Liver (tissue), 9 donors: ENCODE data around the gene PELI1. TPM values are rescaled to one million over a fixed set of nuclear protein-coding genes. Genes with fewer than 3 reads are reported as not detected.

Experiments used
- DNase-seq: peaks from one replicate; pipeline ENCODE4 v3.0.0-alpha.2; 2017; ENCODE audit warnings: low spot score
- H3K27ac ChIP-seq, 2 donors: one replicate each; pipeline ENCODE4 v1.7.0; 2013; ENCODE audit warnings: inconsistent platforms in 2 of 2, low read length in 2 of 2, control low read depth in 1 of 2, low read depth in 1 of 2, mild to moderate bottlenecking in 1 of 2
- H3K27me3 ChIP-seq, 4 donors: one replicate each; pipeline versions ENCODE4 v1.6.1 to v1.7.0; 2013; ENCODE audit warnings: low read length in 3 of 4, inconsistent platforms in 1 of 4, mild to moderate bottlenecking in 1 of 4, moderate library complexity in 1 of 4; ENCODE audit not compliant: control insufficient read depth in 4 of 4, insufficient read depth in 4 of 4
- H3K36me3 ChIP-seq, 4 donors: one replicate each; pipeline versions ENCODE4 v1.6.1 to v1.7.0; 2013; ENCODE audit warnings: low read length in 3 of 4, mild to moderate bottlenecking in 3 of 4, low read depth in 1 of 4, moderate library complexity in 1 of 4; ENCODE audit not compliant: control insufficient read depth in 4 of 4, insufficient read depth in 3 of 4
- H3K4me1 ChIP-seq, 4 donors: one replicate each; pipeline versions ENCODE4 v1.6.1 to v1.7.0; 2013; ENCODE audit warnings: low read length in 3 of 4, mild to moderate bottlenecking in 3 of 4, moderate library complexity in 1 of 4; ENCODE audit not compliant: control insufficient read depth in 4 of 4, insufficient read depth in 4 of 4
- H3K4me3 ChIP-seq, 3 donors: one replicate each; pipeline versions ENCODE4 v1.6.1 to v1.7.0; 2013; ENCODE audit warnings: low read length in 3 of 3, control low read depth in 1 of 3, low read depth in 1 of 3, mild to moderate bottlenecking in 1 of 3
- H3K9ac ChIP-seq, 2 donors: one replicate each; pipeline ENCODE4 v1.7.0; 2013; ENCODE audit warnings: low read length in 2 of 2, mild to moderate bottlenecking in 2 of 2, moderate library complexity in 2 of 2, control low read depth in 1 of 2, low read depth in 1 of 2
- H3K9me3 ChIP-seq, 4 donors: one replicate each; pipeline versions ENCODE4 v1.6.1 to v1.7.0; 2013; ENCODE audit warnings: low read length in 3 of 4; ENCODE audit not compliant: control insufficient read depth in 4 of 4
- CTCF ChIP-seq: fragments of 150-350 bp; IDR thresholded peaks from 2 replicates; pipeline ENCODE4 v1.5.1; 2017; ENCODE audit warnings: improper control_type of control experiment, low read depth, low read length; ENCODE audit not compliant: missing input control
- EGR1 ChIP-seq, 2 donors: IDR thresholded peaks; 2 replicates each; pipeline ENCODE4 v1.6.1; 2016 to 2018; ENCODE audit warnings: antibody characterized with exemption in 2 of 2, low read depth in 2 of 2
- FOXA1 ChIP-seq: IDR thresholded peaks from 2 replicates; pipeline ENCODE4 v1.6.1; 2016; ENCODE audit warnings: antibody characterized with exemption
- FOXA2 ChIP-seq: IDR thresholded peaks from 2 replicates; pipeline ENCODE4 v1.6.1; 2016; ENCODE audit warnings: antibody characterized with exemption
- GABPA ChIP-seq, 2 donors: IDR thresholded peaks in 1 of 2; conservative IDR thresholded peaks in 1 of 2; 2 replicates each; pipeline ENCODE4 v1.6.1; 2016; ENCODE audit warnings: antibody characterized with exemption in 2 of 2, mild to moderate bottlenecking in 1 of 2, moderate library complexity in 1 of 2
- HNF4A ChIP-seq, 2 donors: conservative IDR thresholded peaks; 2 replicates each; pipeline ENCODE4 v1.6.1; 2016; ENCODE audit warnings: antibody characterized with exemption in 2 of 2, mild to moderate bottlenecking in 2 of 2
- HNF4G ChIP-seq: IDR thresholded peaks from 2 replicates; pipeline ENCODE4 v1.6.1; 2016; ENCODE audit warnings: antibody characterized with exemption
- JUND ChIP-seq, 2 donors: IDR thresholded peaks; 2 replicates each; pipeline ENCODE4 v1.6.1; 2016; ENCODE audit warnings: antibody characterized with exemption in 2 of 2
- NR2F2 ChIP-seq: IDR thresholded peaks from 2 replicates; pipeline ENCODE4 v1.6.1; 2016; ENCODE audit warnings: antibody characterized with exemption
- RAD21 ChIP-seq, 2 donors: IDR thresholded peaks; 2 replicates each; pipeline ENCODE4 v1.6.1; 2016; ENCODE audit warnings: antibody characterized with exemption in 2 of 2, mild to moderate bottlenecking in 2 of 2
- REST ChIP-seq: IDR thresholded peaks from 2 replicates; pipeline ENCODE4 v1.6.1; 2016; ENCODE audit warnings: antibody characterized with exemption, mild to moderate bottlenecking
- RXRA ChIP-seq, 2 donors: IDR thresholded peaks; 2 replicates each; pipeline ENCODE4 v1.6.1; 2017 to 2018; ENCODE audit warnings: antibody characterized with exemption in 2 of 2, mild to moderate bottlenecking in 1 of 2
- SP1 ChIP-seq: IDR thresholded peaks from 2 replicates; pipeline ENCODE4 v1.6.1; 2018; ENCODE audit warnings: antibody characterized with exemption, mild to moderate bottlenecking
- TAF1 ChIP-seq: conservative IDR thresholded peaks from 2 replicates; pipeline ENCODE4 v1.6.1; 2016; ENCODE audit warnings: antibody characterized with exemption, mild to moderate bottlenecking
- YY1 ChIP-seq: IDR thresholded peaks from 2 replicates; pipeline ENCODE4 v1.6.1; 2016; ENCODE audit warnings: antibody characterized with exemption, mild to moderate bottlenecking
- WGBS: extraction: QIAGEN DNeasy Blood & Tissue Kit; methylation state at CpG from one replicate; pipeline ENCODE4 v1.1.7; 2013; 5-methylcytosine and 5-hydroxymethylcytosine counted together
- polyA plus RNA-seq, 2 donors: library from polyadenylated mRNA; stranded (reverse) in 1 of 2; unstranded in 1 of 2; fragments of 200-250 nt in 1 of 2; fragments of >200 nt in 1 of 2; fragmentation: Nextera tagmentation in 1 of 2; extraction: Ambion mirVana in 1 of 2; gene quantifications; one replicate each; pipeline versions ENCODE4 v1.2.1 to v1.2.3, GENCODE V29; 2013 to 2015
- total RNA-seq, 2 donors: library from RNA; depleted of rRNA; stranded (reverse); fragments of >200 nt; gene quantifications; one replicate each; pipeline ENCODE4 v1.2.3, GENCODE V29; 2014
- TF ChIP-seq, protein P1 (sequence below): IDR thresholded peaks from 2 replicates; pipeline ENCODE4 v1.6.1; 2016; ENCODE audit warnings: antibody characterized with exemption
- TF ChIP-seq, protein P2 (sequence below): IDR thresholded peaks from 2 replicates; pipeline ENCODE4 v1.6.1; 2016; ENCODE audit warnings: antibody characterized with exemption
- TF ChIP-seq, protein P3 (sequence below): IDR thresholded peaks from 2 replicates; pipeline ENCODE4 v1.6.1; 2016; ENCODE audit warnings: antibody characterized with exemption
- donor health status: healthy.
- donor health status: healthy.
- donor health status: healthy.
- donor health status: healthy.
- donor health status: healthy.

Gene PELI1
- total and polyA plus RNA-seq, 4 donors = 4.5 to 21.3 (median 7.4) TPM

- TF ChIP-seq, protein P1, sequence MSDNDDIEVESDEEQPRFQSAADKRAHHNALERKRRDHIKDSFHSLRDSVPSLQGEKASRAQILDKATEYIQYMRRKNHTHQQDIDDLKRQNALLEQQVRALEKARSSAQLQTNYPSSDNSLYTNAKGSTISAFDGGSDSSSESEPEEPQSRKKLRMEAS = no peak
- TF ChIP-seq, protein P2, sequence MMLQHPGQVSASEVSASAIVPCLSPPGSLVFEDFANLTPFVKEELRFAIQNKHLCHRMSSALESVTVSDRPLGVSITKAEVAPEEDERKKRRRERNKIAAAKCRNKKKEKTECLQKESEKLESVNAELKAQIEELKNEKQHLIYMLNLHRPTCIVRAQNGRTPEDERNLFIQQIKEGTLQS = no peak
- TF ChIP-seq CTCF (no peak), TAF1 (no peak), SP1 (no peak), NR2F2 (no peak), RXRA (IDR thresholded peaks at IDR 0.05) (no peak), HNF4G (no peak), FOXA1 (no peak), REST (no peak), RAD21 (IDR thresholded peaks at IDR 0.05) (no peak), EGR1 (IDR thresholded peaks at IDR 0.05; ENCODE audit: low read depth in 2 of 2) (no peak), YY1 (no peak), FOXA2 (no peak), HNF4A (conservative IDR thresholded peaks at IDR 0.05) (no peak), JUND (IDR thresholded peaks at IDR 0.05) (no peak), GABPA (IDR thresholded peaks at IDR 0.05 in 1 of 2, conservative IDR thresholded peaks at IDR 0.05 in 1 of 2) (no peak)
- TF ChIP-seq, protein P3, sequence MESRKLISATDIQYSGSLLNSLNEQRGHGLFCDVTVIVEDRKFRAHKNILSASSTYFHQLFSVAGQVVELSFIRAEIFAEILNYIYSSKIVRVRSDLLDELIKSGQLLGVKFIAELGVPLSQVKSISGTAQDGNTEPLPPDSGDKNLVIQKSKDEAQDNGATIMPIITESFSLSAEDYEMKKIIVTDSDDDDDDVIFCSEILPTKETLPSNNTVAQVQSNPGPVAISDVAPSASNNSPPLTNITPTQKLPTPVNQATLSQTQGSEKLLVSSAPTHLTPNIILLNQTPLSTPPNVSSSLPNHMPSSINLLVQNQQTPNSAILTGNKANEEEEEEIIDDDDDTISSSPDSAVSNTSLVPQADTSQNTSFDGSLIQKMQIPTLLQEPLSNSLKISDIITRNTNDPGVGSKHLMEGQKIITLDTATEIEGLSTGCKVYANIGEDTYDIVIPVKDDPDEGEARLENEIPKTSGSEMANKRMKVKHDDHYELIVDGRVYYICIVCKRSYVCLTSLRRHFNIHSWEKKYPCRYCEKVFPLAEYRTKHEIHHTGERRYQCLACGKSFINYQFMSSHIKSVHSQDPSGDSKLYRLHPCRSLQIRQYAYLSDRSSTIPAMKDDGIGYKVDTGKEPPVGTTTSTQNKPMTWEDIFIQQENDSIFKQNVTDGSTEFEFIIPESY = no peak
- Histone ChIP-seq H3K27me3 (no peaks in the 10 kb centered on the region), H3K36me3 (no peaks in the 10 kb centered on the region), H3K9ac (no peak overlapping the region), H3K27ac (no peak overlapping the region), H3K4me3 (no peak overlapping the region), H3K9me3 (no peaks in the 10 kb centered on the region), H3K4me1 (peaks cover 0 to 5% (median 0%) of the 10 kb centered on the region in 4 donors)
- no peak for DNase-seq
- WGBS = 62% methylated on average over 2 of the region's 2 CpGs
Measured at GRCh38 chr2:64085936-64086335, 58.3 kb downstream of the PELI1 start.
